ENCODE data around the gene PDE8B.

The PDE8B gene

GRCh38 chr5:77232574-77233358 lies 22.3 kb downstream of the PDE8B start:
- DNase-seq = no peak

DNA sequence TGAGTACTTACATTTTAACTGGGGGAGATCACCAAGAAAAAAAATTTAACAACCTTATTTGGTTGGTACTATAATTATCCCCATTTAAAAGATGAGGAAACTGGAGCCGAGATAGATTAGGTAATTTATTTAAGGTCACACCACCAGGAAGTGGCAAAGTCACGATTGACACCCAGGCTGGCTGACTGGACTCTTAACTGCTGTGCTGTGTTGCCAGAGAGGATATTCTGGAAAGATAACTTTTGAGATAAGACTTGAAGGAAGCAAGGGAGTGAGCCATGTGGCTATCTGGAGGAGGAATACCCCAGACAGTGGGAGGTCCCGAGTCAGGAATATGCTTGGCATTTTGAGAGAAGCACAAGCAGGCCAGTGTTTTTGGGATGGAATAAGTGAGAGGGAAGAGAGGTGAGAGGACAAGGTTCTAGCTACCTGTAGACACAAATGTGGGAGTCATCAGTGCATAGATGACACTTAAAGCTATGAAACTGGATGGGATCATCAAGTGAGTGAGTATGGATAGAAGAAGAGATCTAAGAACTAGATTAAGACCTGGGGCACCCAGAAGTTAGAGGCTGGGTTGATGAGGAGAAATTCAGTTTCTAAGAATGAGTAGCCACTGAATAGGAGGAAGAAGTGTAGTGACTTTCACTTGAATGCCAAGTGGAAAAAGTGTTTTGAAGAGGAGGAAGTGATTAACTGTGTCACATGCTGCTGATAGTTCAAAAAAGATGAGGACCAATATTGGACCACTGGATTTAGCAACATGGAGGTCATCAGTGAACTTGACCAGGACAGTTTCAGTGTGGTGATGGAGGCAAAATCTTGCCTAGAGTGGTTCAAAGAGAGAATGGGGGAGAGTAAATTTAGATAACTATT lies 25.6 kb downstream of the PDE8B start:
- DNase-seq = no peak

DNA sequence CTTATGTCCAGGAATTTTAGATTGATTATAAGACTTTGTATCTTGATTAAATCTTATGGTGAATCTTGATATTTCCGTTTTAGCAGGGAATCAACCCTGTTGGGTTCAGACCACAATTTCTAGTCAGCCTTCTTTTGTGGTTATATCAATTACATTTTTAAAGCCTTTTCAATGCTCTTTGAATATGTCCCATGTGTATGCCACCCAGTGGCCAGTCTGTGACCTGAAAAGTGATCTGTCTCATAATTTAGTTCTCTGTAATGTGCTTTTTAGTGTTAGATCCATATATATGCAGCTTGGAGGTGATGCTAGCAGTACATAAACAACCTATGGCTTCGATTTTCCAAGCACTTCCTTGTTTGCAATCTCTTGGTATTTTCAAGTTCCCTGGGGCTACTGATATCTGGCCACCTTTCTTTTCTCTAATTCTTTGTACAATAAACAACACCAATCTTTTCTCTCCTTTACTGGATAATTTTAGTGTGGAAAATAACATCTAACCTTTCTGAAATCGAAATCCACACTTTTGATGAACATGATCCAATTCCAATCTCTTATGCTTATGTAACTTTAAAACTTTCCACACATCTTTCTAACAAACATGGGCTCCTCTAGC lies 28.8 kb downstream of the PDE8B start:
- DNase-seq = no peak

GRCh38 chr5:77241444-77241843 lies 31.0 kb downstream of the PDE8B start:
- no peak for DNase-seq

DNA sequence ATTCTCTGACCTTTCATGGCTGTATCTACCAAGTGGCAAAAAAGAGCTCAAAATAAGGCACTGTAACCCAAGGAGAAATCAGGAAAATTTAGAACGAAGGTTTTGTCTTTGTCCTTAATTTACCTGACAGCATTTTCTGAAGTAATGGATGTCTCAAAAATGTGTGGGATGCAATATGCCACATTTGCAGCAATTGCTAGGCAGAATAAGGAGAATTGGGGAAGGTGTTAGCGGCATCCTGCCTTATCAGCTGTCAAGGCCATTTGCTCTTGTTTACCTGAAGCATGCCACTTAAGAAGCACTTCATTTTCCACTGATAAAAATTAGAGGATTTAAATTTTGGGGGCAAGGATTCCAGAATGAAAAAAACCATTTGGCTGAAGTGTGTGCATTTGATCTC lies 39.0 kb downstream of the PDE8B start:
- DNase-seq = no peak

DNA sequence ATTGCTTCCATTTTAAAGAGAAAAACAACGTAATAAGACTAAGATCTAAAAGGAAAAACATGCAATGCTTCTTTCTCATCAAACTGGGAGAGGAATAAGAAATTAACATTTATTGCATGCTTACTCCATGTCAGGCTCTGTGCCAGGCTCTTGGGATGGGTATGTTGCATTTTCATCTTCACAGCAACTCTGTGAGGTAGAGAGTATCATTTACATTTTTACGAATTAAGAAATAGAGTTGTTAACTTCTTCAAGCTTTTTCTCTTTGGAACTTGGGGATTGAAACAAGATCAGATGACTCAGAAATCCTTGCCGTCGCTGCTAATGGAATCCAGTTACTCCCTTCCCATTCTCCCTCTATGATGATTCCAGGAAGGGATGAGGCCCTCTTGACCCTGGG lies 39.5 kb downstream of the PDE8B start:
- DNase-seq = no peak

DNA sequence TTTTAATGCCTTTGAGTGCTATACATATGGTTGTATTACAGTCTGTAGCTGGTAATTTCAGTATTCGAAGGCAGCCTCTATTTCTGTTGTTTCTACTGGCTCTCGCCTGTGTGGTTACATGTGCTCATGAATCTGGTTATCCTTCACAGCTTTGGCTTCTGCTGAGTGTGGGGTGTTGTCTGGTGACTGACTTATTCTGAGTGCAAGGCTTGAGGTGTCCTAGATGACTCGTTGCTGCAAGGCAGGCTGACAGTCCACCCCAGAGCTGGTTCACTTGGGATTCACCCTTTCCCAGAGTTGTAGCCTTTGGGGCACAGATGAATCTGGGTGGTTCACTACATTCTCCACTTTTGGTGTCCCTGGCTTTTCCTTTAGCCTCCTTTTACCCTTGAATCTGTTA lies 41.4 kb downstream of the PDE8B start:
- no peak for DNase-seq

- DNase-seq = no peak
These were observed 45.1 kb downstream of the PDE8B start for GRCh38 chr5:77255617-77256016.

DNA sequence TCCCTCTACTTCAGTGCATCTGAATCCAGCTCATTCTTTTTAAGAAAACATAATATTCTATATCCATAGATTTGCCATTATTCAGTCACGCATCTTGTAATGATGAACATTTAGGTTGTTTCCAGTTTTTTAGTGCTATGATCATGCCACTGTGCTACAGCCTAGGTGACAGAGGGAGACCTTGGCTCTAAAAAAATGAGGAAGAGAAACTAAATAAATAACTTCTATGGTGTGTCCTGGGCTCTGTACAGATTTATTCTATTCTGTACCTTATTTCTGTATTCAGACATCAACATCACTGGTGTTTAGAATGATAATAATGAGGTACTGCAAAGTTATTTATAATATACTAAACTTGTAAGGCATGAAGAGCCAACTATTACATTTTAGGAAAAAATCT lies 45.9 kb downstream of the PDE8B start:
- DNase-seq = no peak

DNA sequence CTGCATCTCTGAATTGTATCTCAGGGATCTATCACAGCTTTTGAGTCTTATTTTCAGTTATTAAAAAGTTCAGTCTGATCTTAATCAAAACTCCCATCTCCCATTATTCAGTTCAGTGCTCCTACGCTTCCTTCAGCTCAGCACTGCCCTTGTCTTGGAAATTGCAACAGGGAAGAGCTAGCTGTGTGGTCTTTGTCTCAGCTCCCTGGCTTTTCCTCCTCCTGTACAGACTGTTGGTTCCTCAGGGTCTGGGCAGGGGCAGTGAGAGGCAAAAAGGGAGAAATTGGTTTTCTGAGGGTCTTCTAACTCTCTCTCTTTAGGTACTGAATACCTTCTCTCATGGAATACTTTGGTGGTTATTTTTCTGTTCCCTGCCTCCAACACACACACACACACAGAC lies 48.2 kb downstream of the PDE8B start:
- DNase-seq = no peak

GRCh38 chr5:77259476-77259875 lies 49.0 kb downstream of the PDE8B start:
- no peak for DNase-seq

DNA sequence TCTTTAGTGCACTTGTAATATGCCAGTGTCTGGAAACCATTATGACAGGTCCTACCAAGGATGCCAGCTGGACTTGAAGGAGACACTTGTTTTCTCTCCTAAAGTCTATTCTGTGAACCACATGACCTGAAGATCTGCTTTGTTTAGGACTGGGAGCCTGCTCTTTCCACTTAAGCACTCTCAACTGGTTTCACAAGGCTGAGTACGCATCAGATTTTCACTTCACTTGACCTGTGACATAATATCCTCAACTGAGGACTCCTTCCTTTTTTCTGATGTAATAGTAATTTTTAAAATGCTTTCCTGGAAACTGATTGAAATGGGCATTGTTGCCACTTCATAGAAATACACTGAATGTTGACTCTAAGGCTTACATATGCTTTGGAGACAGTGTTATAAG lies 52.2 kb downstream of the PDE8B start:
- DNase-seq = no peak

DNA sequence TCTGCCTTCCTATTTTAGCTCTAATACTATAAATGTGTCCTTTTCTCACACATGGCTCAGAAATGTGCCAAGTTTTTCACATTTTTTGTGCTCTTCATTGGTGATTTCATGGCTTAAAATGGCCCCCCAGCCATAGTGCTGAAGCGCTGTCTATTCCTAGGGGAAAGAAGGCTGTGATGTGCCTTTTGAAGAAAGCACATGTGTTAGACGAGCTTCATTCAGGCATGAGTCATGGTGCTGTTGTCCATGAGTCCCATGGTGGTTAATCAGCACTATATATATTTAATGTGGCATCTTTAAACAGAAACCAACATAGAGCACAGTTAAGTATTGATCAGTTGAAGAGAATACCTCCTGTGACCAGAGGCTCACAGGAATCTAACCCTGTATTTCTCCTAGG lies 55.8 kb downstream of the PDE8B start:
- no peak for DNase-seq

GRCh38 chr5:77267496-77267895 lies 57.0 kb downstream of the PDE8B start:
- no peak for DNase-seq

DNA sequence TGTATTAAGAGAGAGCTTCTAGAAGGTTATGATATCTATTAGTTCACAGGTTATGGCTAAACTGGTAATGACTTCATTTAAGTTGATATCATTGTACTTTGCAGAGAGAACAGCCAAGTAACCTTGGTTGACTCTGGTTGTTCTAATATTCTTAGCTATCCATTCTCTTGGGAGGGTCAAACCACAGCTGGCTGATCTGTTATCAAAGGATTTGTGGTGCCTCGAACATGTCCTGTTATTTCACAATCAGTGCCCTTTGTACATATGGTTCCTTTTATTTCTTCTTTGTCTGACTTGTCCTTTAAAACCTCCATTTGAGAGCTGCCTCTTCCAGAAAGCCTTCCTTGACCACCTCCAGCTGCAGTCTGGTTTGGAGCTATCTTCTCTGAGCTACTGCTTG lies 61.7 kb downstream of the PDE8B start:
- no peak for DNase-seq

DNA sequence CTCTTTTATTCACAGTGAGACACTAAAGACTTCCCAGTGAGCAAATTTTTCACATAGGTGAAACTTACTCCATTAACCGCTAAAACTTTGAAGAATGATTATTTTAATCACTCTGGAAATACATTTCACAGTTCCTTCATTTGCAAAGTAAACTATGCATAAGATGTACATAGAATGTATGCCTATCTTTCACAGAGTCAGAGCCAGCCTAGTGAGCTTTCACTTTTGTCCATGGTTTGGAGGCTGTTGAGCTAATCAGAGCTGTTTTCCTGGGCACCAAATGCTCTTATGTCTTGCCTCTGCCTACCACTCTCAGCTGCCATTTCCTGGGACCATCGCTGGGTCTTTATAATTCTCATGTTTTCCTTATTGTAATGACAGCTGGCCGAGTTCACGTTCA lies 67.3 kb downstream of the PDE8B start:
- DNase-seq = no peak

DNA sequence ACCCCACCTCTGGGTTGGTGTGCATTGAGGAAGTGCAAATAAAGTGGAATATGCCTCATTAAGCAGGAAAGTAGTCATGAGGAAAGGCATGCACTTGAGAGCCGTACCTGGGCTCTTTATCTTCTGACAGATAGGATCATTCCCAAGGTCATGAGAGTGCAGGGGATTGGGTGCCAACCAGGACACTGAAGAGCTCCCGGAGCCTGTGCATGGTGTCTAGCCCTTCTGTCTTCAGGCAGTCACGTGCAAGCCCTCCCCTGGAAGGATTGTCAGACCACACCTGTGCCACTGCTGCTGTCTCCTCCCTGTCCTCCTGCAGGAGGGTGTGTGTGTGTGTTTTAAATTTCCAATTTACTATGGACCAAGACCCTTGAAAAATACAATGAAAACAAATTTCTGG lies 69.6 kb downstream of the PDE8B start:
- no peak for DNase-seq

GRCh38 chr5:77281969-77282336 lies 71.5 kb downstream of the PDE8B start:
- DNase-seq = no peak

DNA sequence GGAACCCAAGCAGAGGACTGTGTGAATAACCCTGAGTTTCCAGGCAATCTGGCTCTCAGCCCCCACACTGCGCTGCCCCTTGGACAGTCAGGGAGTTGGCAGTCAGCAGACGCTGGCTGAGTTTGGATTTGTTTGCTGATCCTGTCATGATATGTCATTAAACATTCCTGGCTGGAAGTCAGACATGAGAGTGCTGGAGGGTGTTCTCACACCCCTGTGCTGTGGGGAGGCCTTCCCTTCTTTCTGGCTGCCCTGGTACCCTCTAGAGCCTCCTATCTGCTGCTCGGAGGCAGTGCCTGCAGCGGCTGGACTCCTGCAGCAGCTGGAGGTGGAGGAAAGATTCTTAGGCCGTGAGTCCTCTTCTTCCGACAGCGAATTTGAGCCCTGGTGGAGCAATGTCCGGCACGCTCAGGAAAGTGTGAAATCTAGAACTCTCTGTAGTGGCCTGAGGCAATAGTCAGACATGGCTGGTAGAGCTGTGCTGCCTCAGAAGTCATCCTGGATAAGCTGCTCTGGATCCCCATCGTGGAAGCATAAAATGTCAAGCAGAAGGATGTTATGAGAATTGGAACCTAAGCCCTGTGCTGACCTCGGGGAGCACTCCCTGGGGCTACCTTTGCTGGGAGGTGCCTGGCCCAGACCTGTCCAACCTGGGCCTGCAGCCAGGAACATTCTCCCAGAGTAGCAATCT lies 72.0 kb downstream of the PDE8B start:
- DNase-seq = no peak

DNA sequence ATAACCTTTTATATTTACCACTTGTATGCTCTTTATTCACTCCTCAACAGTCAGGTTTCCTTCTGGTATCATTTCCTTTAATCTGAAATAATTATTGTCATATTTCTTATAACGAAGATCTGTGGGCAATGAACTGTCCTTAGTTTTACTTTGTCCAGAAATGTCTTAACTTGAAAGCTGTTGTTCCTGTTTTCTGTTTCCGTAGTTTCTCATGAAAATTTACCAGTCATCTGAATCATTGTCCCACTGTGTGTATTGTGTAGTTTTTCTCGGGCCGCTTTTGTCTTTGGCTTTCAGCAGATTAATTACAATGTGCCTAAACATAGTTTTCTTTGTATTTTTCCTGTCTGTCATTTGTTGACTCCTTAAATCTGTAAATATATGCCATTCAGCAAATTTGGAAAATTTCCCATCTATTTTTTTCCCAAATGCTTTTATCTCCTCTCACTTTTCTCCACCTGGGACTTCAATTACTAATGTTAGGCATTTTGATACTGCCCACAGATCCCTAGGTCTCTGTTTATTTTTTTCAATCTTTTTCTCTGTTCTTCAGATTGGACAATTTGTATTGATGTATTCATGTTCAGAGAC lies 74.9 kb downstream of the PDE8B start:
- DNase-seq = no peak

DNA sequence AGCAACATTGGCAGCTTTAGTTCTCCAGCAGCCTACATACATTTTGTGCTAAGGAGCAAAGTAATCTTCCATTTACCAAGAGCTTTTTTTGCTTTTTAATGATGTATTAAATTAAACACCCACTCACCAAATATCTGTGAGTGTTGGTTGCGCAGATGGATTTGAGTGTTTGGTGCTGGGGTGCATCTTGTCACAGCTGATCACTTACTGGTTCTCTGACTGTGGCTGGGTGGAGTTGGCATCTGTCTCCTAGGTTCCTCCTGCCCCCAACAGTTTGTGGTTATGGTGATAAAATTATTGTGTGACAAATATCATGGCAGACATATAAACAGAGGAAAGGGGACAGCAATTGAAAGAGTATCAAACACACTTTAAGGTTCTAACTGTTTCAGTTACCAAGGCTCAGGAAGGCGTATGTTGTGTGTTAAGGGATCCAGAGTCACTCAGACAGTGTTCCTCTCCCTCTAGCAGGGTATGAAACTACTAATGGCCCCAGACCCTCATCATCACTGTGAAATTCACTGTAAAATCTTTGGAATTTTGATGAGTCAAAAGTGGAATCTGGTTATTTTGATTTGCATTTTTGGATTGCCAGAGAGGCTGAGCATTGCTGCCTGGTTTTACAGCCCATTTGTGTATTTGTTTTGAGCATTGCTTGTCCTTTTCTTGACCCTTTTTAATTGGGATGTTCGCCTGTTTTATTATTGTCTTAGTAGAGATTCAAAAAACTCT lies 81.7 kb downstream of the PDE8B start:
- no peak for DNase-seq

DNA sequence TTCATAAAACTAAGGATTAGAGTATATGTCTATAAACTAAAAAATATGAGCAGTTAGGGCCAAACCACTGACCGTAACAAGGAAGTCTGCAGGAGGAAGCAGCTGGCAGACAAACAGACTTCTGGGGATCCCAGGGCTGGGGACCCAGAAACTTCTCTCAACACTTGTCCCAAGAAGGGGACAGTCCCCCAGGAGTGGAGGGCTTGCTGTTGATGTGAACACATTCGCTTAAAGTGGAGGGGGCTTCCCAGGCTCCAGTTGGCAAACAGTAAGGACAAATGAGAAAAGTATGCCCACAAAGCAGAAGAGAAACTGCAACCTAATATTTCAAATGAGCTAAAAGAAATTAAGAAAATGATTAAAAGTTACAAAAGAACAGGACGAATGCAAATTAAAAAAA lies 83.7 kb downstream of the PDE8B start:
- no peak for DNase-seq
